GM18873 (cell line): ENCODE measurements around the gene GYPC.
"Not testable (repeated sequence)": the region's sequence is repeated elsewhere in the genome, so short reads cannot be mapped to it uniquely, and the experiment has no call there.

Source experiments
- ATAC-seq: cut with Tn5 transposase; IDR thresholded peaks from one replicate; pipeline ENCODE4 v1.9.1; 2021; ENCODE audit warnings: mild to moderate bottlenecking, moderate library complexity, moderate number of reproducible peaks; ENCODE audit not compliant: unreplicated experiment, low FRiP score

Gene GYPC

DNA sequence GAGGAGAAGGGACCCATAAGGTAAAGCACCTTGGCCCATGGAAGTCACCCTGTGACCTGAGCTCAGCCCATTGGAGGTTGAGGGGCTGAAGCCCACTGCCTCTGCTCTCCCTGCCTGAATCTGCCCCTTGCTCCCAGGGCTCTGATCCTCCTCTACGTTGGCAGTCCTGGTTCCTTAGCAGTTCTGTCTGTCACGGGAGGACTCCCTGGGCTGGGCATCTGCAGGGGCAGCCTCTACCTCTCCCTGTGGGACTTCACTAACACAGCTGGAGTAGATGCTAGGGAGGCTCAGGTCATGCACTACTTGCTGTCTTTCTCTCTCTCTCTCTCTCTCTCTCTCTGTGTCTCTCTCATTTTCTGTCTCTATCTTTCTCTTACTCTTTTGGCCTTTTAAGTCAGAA, 8.7 kb downstream of the GYPC start:
- ATAC-seq, result peak; percentile 13

DNA sequence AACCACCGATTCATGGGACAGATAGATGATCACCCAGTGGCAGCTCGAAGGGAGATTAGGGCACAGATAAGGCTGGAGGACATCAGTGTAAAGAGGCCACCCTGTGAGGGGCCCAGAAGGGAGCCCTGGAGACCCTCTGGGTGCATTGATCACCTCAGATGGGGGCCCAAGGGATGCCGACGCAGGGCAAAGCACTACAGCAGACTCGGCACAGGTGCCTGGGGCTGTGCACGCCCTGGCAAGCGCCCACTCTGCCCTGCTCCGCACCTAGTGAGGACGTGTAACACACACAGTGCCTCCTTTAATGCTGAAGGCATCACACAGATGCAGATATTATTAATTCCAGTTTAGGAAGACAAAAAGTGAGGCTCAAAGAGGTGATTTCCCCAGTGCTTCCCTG, 9.5 kb downstream of the GYPC start:
- ATAC-seq, result no peak

DNA sequence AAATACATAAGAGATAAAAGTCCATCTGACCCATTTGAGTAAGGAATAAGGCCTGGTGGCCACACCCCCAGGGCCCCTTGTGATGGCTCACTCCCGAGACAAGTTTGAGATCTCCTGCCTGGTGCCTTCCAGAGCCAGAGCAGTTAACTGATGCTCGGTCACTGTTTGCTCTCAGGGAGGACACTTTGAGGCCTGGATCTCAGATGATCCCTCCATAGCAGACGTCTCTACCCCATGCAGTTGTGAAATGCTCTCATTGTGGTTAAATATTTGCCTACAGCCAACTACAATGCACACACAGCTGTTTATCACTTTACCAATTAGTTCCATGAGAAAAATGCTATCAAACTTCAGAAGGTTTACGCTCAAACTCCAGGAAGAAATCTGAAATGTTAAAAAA, 12.3 kb downstream of the GYPC start:
- ATAC-seq, result no peak

DNA sequence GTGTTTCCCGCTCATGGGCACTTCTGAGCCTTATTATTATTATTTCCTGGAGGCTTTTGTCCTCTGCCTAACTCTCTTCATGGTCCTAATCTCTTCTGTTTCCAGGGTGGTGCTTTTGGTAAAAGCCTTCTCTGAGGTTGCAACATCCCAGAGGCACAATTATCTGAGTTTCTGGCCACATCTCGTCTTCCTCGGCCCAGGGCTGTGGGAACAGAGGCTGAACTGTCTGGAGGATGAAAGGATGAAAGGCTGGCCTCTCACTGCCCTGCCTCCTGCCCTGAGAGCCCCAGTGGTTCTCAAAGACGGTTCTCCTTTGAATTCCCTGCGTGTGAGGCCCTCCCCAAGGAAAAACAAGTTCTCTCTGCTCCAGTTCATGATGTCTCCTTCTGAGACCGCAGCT, 13.8 kb downstream of the GYPC start:
- no peak for ATAC-seq

DNA sequence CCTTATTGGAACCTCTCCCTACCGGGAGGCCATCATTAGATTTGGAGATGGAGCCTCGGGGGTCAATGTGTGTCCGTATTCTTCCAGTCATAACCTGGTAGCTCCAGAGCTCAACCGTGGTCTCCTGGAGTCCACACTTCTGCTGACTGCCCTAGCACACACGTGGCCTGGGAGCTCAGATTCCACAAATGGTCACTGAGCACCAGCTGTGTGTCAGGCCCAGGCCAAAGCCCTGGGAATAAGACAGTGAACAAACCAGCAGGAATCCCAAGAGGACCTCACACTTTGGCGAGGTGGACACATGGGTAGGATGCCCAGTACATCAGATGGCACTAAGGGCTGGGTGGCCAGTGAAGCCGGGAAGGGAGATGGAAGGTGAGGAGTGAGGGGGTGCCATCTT, 15.5 kb downstream of the GYPC start:
- no peak for ATAC-seq

DNA sequence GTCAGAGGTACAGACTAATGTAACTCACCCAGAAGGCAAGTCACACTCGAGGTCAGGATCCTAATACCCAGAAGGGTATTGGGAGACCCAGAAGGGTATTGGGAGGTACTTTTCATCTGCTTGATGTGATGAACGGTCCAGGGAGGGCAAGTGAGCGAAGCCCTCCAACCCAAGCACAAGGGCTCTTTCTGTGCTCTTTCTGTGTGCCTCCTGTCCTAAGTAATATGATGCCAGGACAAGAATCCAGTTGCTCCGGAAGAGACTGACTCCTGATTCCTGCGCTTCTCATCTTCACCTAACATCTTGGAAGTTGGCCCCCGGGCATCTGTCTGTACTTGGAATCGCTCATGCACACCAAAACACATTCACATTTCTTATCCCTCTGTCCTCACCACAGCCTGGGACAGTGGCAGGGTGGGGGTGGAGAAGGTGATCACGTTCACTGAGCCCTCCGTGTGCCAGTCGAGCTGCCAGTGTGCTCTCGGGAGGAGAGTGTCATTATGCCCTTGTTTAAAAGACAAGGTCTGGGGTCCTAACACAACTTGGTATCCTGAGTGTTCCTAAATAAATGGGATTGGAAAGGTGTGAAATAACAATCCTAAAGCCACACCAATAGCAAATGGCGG, 17.1 kb downstream of the GYPC start:
- ATAC-seq, result no peak

DNA sequence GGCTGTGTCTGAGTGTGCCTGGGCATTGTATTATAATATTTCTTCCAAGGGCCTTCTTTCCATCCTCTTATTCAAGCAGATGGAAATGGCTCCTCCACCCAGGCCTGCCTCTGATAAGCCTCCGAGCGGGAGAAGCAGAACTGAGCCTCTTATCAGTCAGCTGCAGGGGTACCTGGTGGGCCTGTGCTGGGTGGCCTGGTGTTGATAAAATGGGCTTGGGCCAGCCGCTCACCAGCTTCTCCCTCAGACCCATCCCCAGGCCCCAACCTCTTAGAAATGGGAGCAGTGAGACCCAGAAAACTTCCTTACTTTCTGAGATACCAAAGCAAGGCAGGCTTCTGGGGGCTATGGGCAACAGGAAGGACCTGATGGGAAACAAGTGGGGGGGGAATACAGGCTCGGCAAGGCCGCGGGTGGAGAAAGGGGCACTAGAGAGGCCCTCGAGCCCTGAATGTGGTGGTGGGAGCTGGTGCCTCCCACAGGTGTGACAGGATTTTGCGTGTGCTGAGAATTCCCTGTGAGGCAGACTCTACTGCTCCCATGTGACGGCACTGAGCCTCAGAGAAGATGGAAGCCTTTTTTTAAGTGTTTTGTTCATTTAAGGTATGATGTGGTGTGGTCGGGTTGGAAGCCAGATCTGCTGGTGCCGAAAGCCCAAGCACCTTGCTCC, 18.3 kb downstream of the GYPC start:
- ATAC-seq, result no peak

DNA sequence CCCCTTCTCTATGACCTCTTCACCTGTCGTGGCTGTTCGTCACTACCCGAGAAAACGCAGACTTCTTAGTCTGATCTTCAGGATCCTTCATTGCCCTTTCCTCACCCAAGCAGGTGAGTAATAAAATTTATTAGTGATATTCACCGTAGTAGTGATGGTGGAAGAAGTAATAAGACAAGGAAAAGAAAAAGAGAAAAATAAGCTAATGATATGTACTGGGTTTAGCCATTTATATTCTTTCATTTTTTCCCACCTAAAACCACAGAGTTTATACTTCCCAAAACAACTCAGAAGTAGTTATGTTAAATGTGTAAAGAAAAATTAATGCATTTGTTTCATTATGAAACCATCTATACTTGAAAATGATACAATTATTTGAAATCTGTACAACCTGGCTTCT, 19.7 kb downstream of the GYPC start:
- no peak for ATAC-seq

DNA sequence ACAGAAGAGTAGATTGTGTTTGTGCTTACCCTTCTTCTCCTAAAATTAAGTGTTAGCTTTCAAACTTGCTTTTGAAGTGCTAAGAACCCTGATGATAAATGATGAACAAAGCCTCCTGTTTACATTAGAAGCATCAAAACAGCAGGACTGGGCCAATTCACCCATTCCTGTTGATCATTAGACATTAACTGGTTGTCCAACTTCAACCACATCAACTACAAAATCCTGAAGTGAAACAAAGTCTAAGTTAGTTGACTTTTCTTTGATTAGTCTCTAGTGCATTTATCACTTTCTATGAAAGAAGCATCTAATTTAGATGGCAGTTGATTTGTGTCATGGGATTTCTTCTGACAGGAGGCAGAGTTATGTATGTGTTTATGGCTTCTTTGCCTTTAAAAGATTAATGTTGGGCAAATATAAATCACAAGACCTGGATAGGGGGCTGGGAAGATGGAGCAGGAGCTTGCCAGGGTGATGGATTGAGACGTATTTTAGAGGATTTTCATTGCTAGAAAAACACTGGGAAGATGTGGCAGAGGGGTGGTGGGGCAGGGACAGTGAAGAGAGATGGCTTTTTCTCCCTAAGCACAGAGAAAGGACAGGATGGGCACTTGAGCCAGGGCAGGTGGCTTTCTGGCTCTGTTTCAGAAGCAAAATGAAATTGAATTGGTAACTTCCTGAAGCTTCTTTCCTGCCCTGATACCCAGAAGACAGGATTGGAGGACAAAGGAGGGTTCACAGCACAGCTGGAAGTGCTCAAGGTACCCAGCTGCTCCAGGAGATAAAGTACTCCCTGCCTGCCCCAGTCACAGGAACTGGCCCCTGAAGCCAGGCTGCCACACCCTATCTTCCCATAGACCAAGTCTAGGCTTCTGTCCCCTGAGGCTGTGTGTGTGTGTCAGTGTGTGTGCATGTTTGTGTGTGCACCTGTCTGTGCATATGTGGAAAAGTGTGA, 20.5 kb downstream of the GYPC start:
- no peak for ATAC-seq

DNA sequence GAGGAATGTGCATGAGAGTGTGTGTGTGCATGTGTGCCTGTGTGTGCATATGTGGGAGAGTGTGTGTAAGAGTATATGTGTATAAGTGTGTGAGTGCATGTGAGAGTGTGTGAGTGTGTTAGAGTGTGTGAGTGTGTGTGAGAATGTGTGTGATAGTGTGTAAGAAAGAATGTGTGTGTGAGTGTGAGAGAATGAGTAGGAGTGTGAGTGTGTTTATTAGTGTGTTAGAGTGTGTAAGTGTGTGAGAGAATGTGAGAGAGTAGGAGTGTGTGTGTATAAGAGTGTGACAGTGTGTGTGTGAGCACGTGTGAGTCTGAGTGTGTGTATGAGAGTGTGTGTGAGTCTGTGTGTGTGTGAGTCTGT, 21.2 kb downstream of the GYPC start:
- ATAC-seq, result no peak

DNA sequence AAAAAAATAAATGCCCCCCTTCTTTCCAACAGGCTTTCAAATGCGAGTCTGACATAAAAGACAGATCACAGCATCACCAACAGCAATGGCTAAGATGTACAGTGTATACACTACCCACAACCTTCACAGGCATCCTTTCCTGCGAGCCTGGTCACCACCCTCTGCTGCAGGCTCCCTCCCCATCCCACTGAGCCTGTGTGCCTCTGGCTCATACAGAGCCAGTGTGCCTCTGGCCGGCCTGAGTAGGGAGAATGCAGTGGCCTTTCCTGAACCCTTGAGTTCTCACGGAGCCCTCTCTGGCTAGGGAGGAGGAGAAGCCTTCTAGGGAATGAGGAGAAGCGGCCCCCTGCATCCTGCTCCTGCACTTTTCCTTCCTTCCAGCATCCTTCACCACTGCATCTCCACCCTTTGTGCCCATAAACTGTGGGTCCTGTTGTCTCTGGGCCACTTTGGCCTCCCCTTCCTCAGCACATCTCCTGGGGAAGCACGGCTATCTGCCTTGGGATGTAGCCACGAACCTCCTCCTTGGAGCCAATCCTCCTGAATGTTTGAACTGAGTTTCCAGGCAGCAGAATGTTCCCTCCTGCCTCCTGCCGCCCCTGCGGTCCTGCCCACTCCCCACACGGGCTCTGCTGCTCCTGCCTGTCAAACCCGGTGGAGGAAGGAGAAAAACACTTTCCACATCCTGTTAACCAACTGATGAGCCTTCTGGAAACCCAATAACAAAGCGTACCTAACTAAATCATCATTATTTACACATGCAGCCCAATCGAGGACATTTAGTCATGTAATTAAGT, 22.5 kb downstream of the GYPC start:
- no peak for ATAC-seq

DNA sequence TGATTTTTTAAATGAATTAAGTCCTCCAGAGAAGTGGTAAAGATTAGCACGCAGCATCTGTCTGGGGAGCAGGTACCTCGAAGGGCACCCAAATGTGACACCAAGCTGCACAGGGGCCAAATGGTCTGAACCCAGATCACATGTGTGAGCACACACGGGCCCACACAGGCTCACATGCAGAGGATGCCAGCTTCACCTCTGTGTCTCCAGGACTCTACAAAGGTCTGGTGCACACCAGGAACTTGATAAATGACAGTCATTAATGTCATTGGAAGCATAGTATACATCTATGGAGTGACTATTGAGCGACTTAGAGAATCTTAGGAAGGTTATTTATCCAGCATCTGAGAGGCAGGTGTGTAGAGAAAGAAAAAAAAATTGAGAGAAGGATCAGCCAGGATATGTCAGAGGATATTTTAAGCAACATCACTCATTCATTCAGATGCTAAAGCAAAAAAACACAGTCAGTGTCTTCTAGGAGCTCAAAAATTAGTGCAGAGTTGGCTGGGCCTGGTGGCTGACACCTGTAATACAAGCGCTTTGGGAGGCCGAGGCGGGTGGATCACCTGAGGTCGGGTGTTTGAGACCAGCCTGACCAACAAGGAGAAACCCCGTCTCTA, 23.2 kb downstream of the GYPC start:
- ATAC-seq, result no peak

DNA sequence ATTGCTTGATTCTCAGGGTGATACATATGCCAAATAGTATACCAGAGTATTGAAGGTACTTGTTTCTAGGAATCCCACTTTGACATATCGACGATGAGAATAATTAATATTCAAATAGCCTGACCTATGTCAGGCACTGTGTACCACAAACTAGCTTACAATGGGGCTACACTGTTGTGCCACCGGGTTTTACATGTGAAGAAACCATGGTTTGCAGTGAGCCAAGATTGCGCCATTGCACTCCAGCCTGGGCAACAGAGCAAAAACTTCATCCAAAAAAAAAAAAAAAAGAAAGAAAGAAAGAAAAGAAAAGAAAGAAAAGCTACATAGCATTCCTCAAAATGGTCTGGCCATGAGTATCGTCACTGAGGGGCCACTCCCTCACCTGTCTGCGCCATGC, 25.5 kb downstream of the GYPC start:
- no peak for ATAC-seq

DNA sequence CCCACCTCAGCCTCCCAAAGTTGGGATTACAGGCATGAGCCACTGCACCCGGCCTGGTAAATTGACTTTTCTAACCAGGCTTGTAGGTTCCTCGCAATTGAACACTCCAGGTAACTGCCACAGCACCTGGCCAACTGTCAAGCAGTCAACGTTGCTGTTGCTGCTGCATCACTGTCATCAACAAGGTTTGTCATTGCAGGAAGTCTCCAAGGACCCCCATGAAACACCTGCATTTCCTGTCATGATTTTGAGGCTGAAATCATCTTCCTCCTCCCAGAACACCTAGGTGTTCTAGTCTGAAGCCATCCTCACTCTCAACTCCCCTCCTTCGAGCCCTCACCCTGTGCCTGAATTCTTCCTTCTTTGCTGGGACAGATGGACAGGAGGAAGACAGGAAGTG, 29.7 kb downstream of the GYPC start:
- ATAC-seq, result no peak

DNA sequence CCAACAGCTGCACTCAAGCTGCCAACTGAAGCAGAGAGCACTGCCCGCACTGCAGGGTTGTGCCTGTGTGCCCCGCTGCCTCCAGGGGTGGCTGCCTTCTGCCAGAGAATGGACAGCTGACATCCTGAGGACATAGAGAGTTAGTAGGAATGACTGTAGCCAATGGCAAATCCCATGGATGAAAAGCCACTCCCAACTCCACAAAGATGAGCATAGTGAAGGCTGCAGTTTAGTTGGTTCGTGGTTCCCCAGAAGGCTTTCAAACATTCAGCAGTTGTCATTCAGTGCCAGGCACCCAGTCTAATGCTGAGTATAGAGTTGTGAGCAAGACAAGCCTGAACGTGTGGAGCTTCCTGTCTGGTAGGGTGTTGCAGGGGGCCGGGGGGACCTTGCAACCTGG, 30.3 kb downstream of the GYPC start:
- no peak for ATAC-seq

DNA sequence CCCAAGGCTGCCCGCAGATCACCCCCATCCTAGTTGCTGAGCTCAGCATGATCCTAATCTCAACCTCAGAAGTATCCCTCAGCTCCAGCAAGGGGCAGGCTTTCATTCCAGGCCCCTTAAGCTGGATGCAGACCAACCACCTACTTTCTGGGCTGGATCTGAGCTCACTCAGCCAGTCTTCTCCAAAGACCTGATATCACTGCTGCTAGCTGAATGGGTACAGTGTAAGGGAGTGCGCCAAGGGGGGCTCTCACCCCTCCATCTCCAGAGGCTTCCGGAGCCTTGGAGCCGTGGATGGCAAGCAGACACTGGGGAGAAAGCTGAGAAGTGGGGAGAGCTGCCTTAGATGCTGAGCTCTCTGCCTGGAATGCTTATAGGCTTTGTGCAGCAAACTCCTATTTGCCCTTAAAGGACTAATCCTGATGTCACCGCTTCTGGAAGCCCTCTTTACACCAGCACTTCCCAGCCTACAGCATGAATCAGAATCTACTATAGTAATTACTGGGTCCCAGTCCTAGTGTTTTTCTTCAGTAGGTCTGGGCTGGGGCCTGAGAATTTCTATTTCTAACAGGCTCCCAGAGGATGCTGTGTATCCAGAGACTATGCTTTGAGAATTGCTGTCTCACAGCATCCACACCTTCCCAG, 31.0 kb downstream of the GYPC start:
- ATAC-seq, result no peak

DNA sequence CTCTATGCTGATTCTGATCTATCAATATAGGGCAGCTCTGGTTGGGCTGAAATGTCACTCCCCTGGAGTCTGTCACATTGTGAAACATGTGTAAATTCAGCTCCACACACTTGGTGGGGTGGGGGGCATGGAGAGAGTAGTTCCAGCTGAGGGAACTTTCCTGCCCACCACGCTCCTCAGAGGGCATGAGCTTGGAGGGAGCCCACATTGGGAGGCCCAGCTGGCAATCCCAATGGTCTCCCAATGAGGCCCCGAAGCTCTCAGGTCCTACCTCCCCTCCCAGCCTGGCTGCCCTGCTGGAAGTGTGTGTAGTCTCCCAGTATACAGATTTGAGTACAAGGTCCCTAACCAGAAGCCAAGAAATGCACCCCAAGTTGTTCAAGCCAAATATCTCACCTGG, 31.5 kb downstream of the GYPC start:
- ATAC-seq, result no peak

DNA sequence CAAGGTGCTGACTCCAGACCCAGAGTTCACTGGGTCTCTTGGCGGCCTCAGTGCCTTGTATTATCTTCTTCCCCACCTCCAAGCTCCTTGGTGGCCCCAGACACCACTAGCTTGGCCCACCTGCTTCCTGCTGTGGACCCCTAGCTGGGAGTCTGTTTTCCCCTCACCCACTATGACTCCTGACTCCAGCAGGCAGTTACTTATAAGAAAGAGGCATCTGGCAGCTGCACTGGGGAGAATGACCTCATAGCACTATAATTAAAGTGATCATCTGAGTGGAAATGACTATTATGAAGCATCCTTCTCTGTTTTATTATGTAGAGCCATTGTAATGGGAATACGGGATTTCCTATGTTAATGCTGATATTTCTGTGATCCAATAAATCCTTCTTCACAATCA, 32.6 kb downstream of the GYPC start:
- not testable (repeated sequence) for ATAC-seq

DNA sequence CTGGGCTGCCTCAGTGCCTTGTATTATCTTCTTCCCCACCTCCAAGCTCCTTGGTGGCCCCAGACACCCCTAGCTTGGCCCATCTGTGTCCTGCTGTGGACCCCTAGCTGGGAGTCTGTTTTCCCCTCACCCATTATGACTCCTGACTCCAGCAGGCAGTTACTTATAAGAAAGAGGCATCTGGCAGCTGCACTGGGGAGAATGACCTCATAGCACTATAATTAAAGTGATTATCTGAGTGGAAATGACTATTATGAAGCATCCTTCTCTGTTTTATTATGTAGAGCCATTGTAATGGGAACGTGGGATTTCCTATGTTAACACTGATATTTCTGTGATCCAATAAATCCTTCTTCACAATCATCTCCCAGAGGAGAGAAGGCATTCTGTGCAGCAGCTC, 36.3 kb downstream of the GYPC start:
- ATAC-seq, result not testable (repeated sequence)
